BLaER1 (cell line): ENCODE data around the gene PLCH1.

Experiments
- H3K27ac ChIP-seq: shearing (Covaris generic); formaldehyde crosslinking; 2 replicates; pipeline ENCODE4 v1.8.1; 2022
- H3K27me3 ChIP-seq: shearing (Covaris generic); formaldehyde crosslinking; 2 replicates; pipeline ENCODE4 v1.8.1; 2022
- H3K36me3 ChIP-seq: shearing (Covaris generic); formaldehyde crosslinking; 2 replicates; pipeline ENCODE4 v1.8.1; 2022
- H3K4me1 ChIP-seq: shearing (Covaris generic); formaldehyde crosslinking; 2 replicates; pipeline ENCODE4 v1.8.1; 2022
- H3K4me2 ChIP-seq: shearing (Covaris generic); formaldehyde crosslinking; 2 replicates; pipeline ENCODE4 v1.8.1; 2022
- H3K4me3 ChIP-seq: shearing (Covaris generic); formaldehyde crosslinking; 2 replicates; pipeline ENCODE4 v1.8.1; 2022
- H3K9ac ChIP-seq: shearing (Covaris generic); formaldehyde crosslinking; 2 replicates; pipeline ENCODE4 v1.8.1; 2022
- H3K9me3 ChIP-seq: shearing (Covaris generic); formaldehyde crosslinking; 2 replicates; pipeline ENCODE4 v1.8.1; 2022
- H4K20me1 ChIP-seq: shearing (Covaris generic); formaldehyde crosslinking; 2 replicates; pipeline ENCODE4 v1.8.1; 2022
- Cebpa-rat ChIP-seq: shearing (Covaris generic); IDR thresholded peaks from 2 replicates; pipeline ENCODE4 v1.8.1; 2022

Gene PLCH1

GRCh38 chr3:155327871-155328270, 417.0 kb downstream of the PLCH1 start:
- Histone ChIP-seq H3K27ac (no peak overlapping the region), H3K36me3 (no peaks in the 10 kb centered on the region), H3K9me3 (no peaks in the 10 kb centered on the region), H3K4me1 (peaks cover under 1% of the 10 kb centered on the region; the same call in 1 of the 2 replicates), H3K4me3 (no peak overlapping the region), H3K27me3 (no peaks in the 10 kb centered on the region), H3K9ac (no peak overlapping the region), H4K20me1 (no peaks in the 10 kb centered on the region), H3K4me2 (no peak overlapping the region)
- no peak for TF ChIP-seq Cebpa-rat

GRCh38 chr3:155327430-155327829, 417.4 kb downstream of the PLCH1 start:
- no peaks in the 10 kb centered on the region for H4K20me1 ChIP-seq
- no peaks in the 10 kb centered on the region for H3K27me3 ChIP-seq
- H3K4me2 ChIP-seq, result no peak overlapping the region
- H3K4me1 ChIP-seq, result peaks cover 5% of the 10 kb centered on the region; the same call in 1 of the 2 replicates
- H3K27ac ChIP-seq, result no peak overlapping the region
- no peaks in the 10 kb centered on the region for H3K9me3 ChIP-seq
- no peak overlapping the region for H3K9ac ChIP-seq
- no peak for TF ChIP-seq Cebpa-rat
- H3K4me3 ChIP-seq, result no peak overlapping the region
- H3K36me3 ChIP-seq, result no peaks in the 10 kb centered on the region

GRCh38 chr3:155326901-155327300, 418.0 kb downstream of the PLCH1 start:
- TF ChIP-seq Cebpa-rat, result no peak
- Histone ChIP-seq H3K9ac (no peak overlapping the region), H3K27me3 (no peaks in the 10 kb centered on the region), H3K4me1 (peaks cover 10% of the 10 kb centered on the region; the same call in 1 of the 2 replicates), H3K4me3 (no peak overlapping the region), H3K27ac (no peak overlapping the region), H3K9me3 (no peaks in the 10 kb centered on the region), H3K4me2 (no peak overlapping the region), H3K36me3 (no peaks in the 10 kb centered on the region), H4K20me1 (no peaks in the 10 kb centered on the region)

GRCh38 chr3:155326244-155326643, 418.6 kb downstream of the PLCH1 start:
- H4K20me1 ChIP-seq, result no peaks in the 10 kb centered on the region
- no peak overlapping the region for H3K27ac ChIP-seq
- TF ChIP-seq Cebpa-rat, result no peak
- no peaks in the 10 kb centered on the region for H3K9me3 ChIP-seq
- H3K4me3 ChIP-seq, result no peak overlapping the region
- H3K9ac ChIP-seq, result no peak overlapping the region
- H3K4me1 ChIP-seq, result peaks cover 15% of the 10 kb centered on the region
- H3K27me3 ChIP-seq, result no peaks in the 10 kb centered on the region
- no peak overlapping the region for H3K4me2 ChIP-seq
- H3K36me3 ChIP-seq, result no peaks in the 10 kb centered on the region
